OCI-LY1 (cell line): ENCODE data around the gene MRPL49.
"Not testable (repeated sequence)": the region's sequence is repeated elsewhere in the genome, so short reads cannot be mapped to it uniquely, and the experiment has no call there.

Experiments
- H2AFZ ChIP-seq: fragments of 200-600 bp; sonication (generic), shearing (Covaris generic); 2 replicates; pipeline ENCODE4 v1.6.0; 2014; ENCODE audit warnings: antibody characterized with exemption, mild to moderate bottlenecking, low read length
- H3F3A ChIP-seq: fragments of 200-600 bp; sonication (generic), shearing (Covaris generic); 2 replicates; pipeline ENCODE4 v1.6.0; 2014; ENCODE audit warnings: mild to moderate bottlenecking, antibody characterized with exemption, low read length, moderate library complexity; ENCODE audit not compliant: insufficient read depth
- H3K27ac ChIP-seq: fragments of 200-600 bp; sonication (generic); 2 replicates; pipeline ENCODE4 v1.5.1; 2014; ENCODE audit warnings: low read length, mixed run types, mild to moderate bottlenecking, low read depth; ENCODE audit not compliant: poor library complexity, severe bottlenecking
- H3K27me3 ChIP-seq: fragments of 200-600 bp; sonication (generic); 2 replicates; pipeline ENCODE4 v1.6.0; 2014; ENCODE audit warnings: antibody characterized with exemption, mild to moderate bottlenecking, low read length, moderate library complexity; ENCODE audit not compliant: insufficient read depth
- H3K36me3 ChIP-seq: fragments of 200-600 bp; sonication (generic); 2 replicates; pipeline ENCODE4 v1.6.1; 2014; ENCODE audit warnings: mild to moderate bottlenecking, antibody characterized with exemption, low read length, moderate library complexity, mixed read lengths; ENCODE audit not compliant: insufficient read depth
- H3K4me1 ChIP-seq: fragments of 200-600 bp; sonication (generic); 2 replicates; pipeline ENCODE4 v1.5.1; 2014; ENCODE audit warnings: mild to moderate bottlenecking, low read length, moderate library complexity; ENCODE audit not compliant: insufficient read depth, severe bottlenecking
- H3K4me2 ChIP-seq: fragments of 200-600 bp; sonication (generic), shearing (Covaris generic); 2 replicates; pipeline ENCODE4 v1.6.1; 2014; ENCODE audit warnings: low read length
- H3K4me3 ChIP-seq: fragments of 200-600 bp; sonication (generic); 2 replicates; pipeline ENCODE4 v1.5.1; 2014; ENCODE audit warnings: low read length, low read depth, mild to moderate bottlenecking, mixed read lengths; ENCODE audit not compliant: poor library complexity, severe bottlenecking
- H3K79me2 ChIP-seq: fragments of 200-600 bp; shearing (Covaris generic); 2 replicates; pipeline ENCODE4 v1.6.1; 2016; ENCODE audit warnings: mixed run types, low read length, mixed read lengths; ENCODE audit not compliant: insufficient read depth
- H3K9ac ChIP-seq: fragments of 200-600 bp; sonication (generic), shearing (Covaris generic); 2 replicates; pipeline ENCODE4 v1.6.1; 2014; ENCODE audit warnings: mild to moderate bottlenecking, low read length, mixed read lengths
- H3K9me2 ChIP-seq: fragments of 200-600 bp; sonication (generic), shearing (Covaris generic); 2 replicates; pipeline ENCODE4 v1.6.1; 2014; ENCODE audit warnings: low read depth, mild to moderate bottlenecking, low read length, mixed read lengths
- H3K9me3 ChIP-seq: fragments of 200-600 bp; shearing (Covaris generic); 2 replicates; pipeline ENCODE4 v1.6.1; 2014; ENCODE audit warnings: low read length, mixed read lengths
- H4K20me1 ChIP-seq: fragments of 200-600 bp; sonication (generic), shearing (Covaris generic); 2 replicates; pipeline ENCODE4 v1.6.0; 2016; ENCODE audit warnings: mild to moderate bottlenecking, low read length; ENCODE audit not compliant: insufficient read depth
- EZH2 ChIP-seq: fragments of 200-600 bp; sonication (generic), shearing (Covaris generic); IDR thresholded peaks from 2 replicates; pipeline ENCODE4 v1.8.0; 2017; ENCODE audit warnings: borderline replicate concordance, mixed run types, mild to moderate bottlenecking, antibody characterized with exemption, low read length, moderate library complexity, mixed read lengths
- TF ChIP-seq, protein P1 (sequence below): fragments of 200-600 bp; sonication (generic), shearing (Covaris generic); IDR thresholded peaks from 2 replicates; pipeline ENCODE4 v1.5.1; 2017; ENCODE audit warnings: mild to moderate bottlenecking, antibody characterized with exemption, low read length, moderate library complexity, mixed read lengths

The MRPL49 gene

DNA sequence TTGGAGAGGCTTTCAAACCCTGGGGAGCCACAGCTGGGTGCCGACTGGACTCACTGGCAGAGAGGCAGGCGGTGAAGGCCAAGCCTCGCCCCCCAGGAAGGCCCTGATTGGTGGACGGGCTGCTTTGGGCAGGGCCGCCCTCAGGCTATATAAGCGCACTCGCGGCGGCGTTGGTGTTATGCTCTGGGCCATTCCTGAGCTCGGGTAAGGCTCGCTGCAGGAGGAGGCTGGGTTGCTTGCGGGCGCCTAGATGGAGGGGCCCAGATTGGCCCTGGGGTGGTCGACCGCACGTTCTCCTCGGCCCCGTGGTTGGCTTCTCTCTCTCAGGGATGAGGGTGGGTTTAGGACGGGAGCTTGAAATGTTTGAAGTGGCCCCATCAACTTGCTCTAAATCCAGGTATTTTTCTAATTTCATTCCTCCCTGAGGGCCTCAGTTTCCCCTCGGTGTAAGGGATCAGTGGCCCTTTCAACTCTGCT, 48.0 kb downstream of the MRPL49 start, which contains the start of gene SPDYC:
TSS of gene SPDYC (plus strand) at position 176 of the 477 bp plus-strand sequence. CDS start 1,125 bp downstream, outside the sequence.
- Histone ChIP-seq H3K4me2 (peak within 1 kb of the TSS; percentile 39; the same call in 1 of the 2 replicates), H3K27me3 (no peaks in the 10 kb centered on the region), H3K79me2 (no peaks in the 10 kb centered on the region), H3K9me3 (no peaks in the 10 kb centered on the region), H3K4me1 (peaks cover 22% of the 10 kb centered on the region), H2AFZ (peak within 1 kb of the TSS; percentile 88), H3K9me2 (no peaks in the 10 kb centered on the region), H3K36me3 (no peaks in the 10 kb centered on the region), H3K4me3 (peak within 1 kb of the TSS; percentile 3), H3K27ac (peak within 1 kb of the TSS; percentile 81), H3F3A (no peaks in the 10 kb centered on the region), H4K20me1 (no peaks in the 10 kb centered on the region), H3K9ac (peak within 1 kb of the TSS; percentile 51)
- TF ChIP-seq, protein P1, sequence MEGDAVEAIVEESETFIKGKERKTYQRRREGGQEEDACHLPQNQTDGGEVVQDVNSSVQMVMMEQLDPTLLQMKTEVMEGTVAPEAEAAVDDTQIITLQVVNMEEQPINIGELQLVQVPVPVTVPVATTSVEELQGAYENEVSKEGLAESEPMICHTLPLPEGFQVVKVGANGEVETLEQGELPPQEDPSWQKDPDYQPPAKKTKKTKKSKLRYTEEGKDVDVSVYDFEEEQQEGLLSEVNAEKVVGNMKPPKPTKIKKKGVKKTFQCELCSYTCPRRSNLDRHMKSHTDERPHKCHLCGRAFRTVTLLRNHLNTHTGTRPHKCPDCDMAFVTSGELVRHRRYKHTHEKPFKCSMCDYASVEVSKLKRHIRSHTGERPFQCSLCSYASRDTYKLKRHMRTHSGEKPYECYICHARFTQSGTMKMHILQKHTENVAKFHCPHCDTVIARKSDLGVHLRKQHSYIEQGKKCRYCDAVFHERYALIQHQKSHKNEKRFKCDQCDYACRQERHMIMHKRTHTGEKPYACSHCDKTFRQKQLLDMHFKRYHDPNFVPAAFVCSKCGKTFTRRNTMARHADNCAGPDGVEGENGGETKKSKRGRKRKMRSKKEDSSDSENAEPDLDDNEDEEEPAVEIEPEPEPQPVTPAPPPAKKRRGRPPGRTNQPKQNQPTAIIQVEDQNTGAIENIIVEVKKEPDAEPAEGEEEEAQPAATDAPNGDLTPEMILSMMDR = no peak
- no peak for TF ChIP-seq EZH2

DNA sequence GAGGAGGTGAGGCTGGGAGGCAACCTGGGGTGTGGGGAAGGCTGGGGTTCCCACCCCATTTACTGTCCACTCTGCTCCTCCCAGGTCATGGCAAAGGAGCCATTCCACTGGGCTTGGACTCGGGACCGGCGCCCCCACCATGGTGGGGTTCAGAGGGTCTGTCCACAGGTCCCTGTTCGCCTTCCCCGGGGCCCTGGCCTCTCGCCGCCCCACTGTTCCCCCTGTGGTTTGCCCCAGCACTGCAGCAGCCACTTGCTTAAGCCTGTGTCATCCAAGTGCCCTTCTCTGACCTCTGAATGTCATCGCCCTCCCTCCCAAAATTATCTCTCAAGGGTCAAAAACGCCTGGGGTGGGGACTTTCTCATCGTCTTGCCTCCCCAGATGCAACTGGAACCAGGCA, 50.5 kb downstream of the MRPL49 start:
- no peaks in the 10 kb centered on the region for H3F3A ChIP-seq
- no peaks in the 10 kb centered on the region for H3K27me3 ChIP-seq

DNA sequence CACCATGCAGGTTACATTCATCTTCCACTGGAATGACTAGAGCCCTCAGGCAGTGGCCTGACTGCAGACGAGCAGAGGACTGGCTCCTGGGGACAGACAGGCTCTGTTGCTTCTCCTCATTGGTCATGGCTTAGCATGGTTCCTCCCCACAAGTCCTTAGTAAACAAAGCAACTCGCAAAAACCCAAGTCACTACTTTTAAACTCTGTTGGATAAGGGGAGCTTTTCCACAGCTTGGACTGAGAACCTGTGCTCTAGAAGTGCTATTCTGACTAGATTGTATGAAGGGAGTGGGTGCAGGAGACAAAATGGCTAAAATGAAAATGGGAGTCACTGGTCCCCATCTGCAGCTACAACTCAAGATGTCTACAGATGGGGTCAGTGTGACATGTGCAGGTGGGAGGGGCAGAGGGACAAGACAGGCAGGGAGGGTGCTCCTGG, 52.5 kb downstream of the MRPL49 start:
- H3K9me3 ChIP-seq, H3K9ac ChIP-seq: not testable (repeated sequence)

More for the DNA sequence above, 50.5 kb downstream of the MRPL49 start:
- no peaks in the 10 kb centered on the region for H3K79me2 ChIP-seq
- H2AFZ ChIP-seq = no peak overlapping the region
- H4K20me1 ChIP-seq = no peaks in the 10 kb centered on the region
- H3K9me2 ChIP-seq = no peaks in the 10 kb centered on the region
- H3K9me3 ChIP-seq = no peaks in the 10 kb centered on the region
- no peak overlapping the region for H3K27ac ChIP-seq
- no peak overlapping the region for H3K4me3 ChIP-seq
- no peak for TF ChIP-seq EZH2
- TF ChIP-seq, protein P1 = no peak
- H3K9ac ChIP-seq = no peak overlapping the region
- no peak overlapping the region for H3K4me2 ChIP-seq
- H3K36me3 ChIP-seq = no peaks in the 10 kb centered on the region
- peaks cover 17% of the 10 kb centered on the region for H3K4me1 ChIP-seq

More for the DNA sequence above, 52.5 kb downstream of the MRPL49 start:
- H3K4me3 ChIP-seq, H3K36me3 ChIP-seq, H3K9me2 ChIP-seq, H2AFZ ChIP-seq, H4K20me1 ChIP-seq, H3K27me3 ChIP-seq, H3F3A ChIP-seq, H3K79me2 ChIP-seq, H3K4me2 ChIP-seq, H3K4me1 ChIP-seq, H3K27ac ChIP-seq: not testable (repeated sequence)
